Activated T-helper 2 cell treated with anti-CD3 and anti-CD28 coated beads, Interferon-gamma antibody, Interleukin-2, Interleukin-4, amounts not matched to agents 10 μg/mL and 5 μg/mL and 100 μg/mL, durations not matched to agents 14 hours and 24 hours and 36 hours (primary cell): ENCODE data around the gene COX4I1. TPM values are rescaled to one million over a fixed set of nuclear protein-coding genes. Genes with fewer than 3 reads are reported as not detected.

Source experiments
- DNase-seq: peaks from one replicate; pipeline ENCODE4 v3.0.0; 2021; ENCODE audit warnings: low spot score
- H3K27ac Mint-ChIP-seq: one replicate; pipeline ENCODE4 v1.8.0; 2021; ENCODE audit warnings: mixed read lengths
- H3K27me3 Mint-ChIP-seq: one replicate; pipeline ENCODE4 v1.8.0; 2021; ENCODE audit warnings: low read depth, mixed read lengths
- H3K36me3 Mint-ChIP-seq: one replicate; pipeline ENCODE4 v1.8.0; 2021; ENCODE audit warnings: low read depth, mixed read lengths
- H3K4me1 Mint-ChIP-seq: one replicate; pipeline ENCODE4 v1.8.0; 2021; ENCODE audit warnings: low read depth, mixed read lengths
- H3K4me3 Mint-ChIP-seq: one replicate; pipeline ENCODE4 v1.8.0; 2021; ENCODE audit warnings: low read depth, mild to moderate bottlenecking, moderate library complexity, mixed read lengths
- H3K9me3 Mint-ChIP-seq: one replicate; pipeline ENCODE4 v1.8.0; 2021; ENCODE audit warnings: mixed read lengths
- intact Hi-C: fragments of 100-400 bp; cut with micrococcal nuclease; formaldehyde crosslinking; loops from one replicate; pipeline ENCODE4 v1.15.1; 2023
- total RNA-seq: library from RNA; stranded (reverse); gene quantifications from 2 replicates; pipeline ENCODE4 v1.2.3, GENCODE V29; 2022

The COX4I1 gene
- total RNA-seq, 1 donor from 2014 or later, result 561 TPM

GRCh38 chr16:85856079-85856478 lies 56.6 kb downstream of the COX4I1 start:
- Mint-ChIP-seq H3K27me3 (peaks cover 5% of the 10 kb centered on the region), H3K4me1 (no peaks in the 10 kb centered on the region), H3K27ac (no peak overlapping the region), H3K9me3 (peaks cover 4% of the 10 kb centered on the region), H3K36me3 (no peaks in the 10 kb centered on the region), H3K4me3 (no peak overlapping the region)
- intact Hi-C loops, result no loop called here
- DNase-seq, result no peak

DNA sequence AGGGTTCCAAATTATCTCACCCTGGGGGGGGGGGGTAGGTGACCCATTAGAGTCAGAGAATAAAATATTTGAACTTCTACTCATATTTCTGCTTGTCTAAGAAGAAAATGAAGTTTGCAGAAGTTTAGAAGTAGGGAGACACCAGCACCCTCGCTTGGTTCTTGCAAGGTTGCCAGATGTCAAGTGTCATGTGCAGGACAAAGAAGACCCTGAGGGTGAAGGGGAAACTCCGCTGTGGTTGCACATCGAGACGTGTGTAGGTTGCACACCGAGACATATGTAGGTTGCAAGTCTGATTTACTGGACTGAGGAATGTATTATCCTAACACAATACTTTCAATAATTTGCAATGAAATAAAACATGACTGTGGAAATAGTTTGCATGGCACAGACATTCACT lies 57.1 kb downstream of the COX4I1 start:
- H3K9me3 Mint-ChIP-seq, result peaks cover 4% of the 10 kb centered on the region
- no peaks in the 10 kb centered on the region for H3K36me3 Mint-ChIP-seq
- H3K4me3 Mint-ChIP-seq, result no peak overlapping the region
- H3K27me3 Mint-ChIP-seq, result peaks cover 5% of the 10 kb centered on the region
- H3K4me1 Mint-ChIP-seq, result no peaks in the 10 kb centered on the region
- DNase-seq, result no peak
- no peak overlapping the region for H3K27ac Mint-ChIP-seq
- intact Hi-C loops, result no loop called here

Other genes with a start within 250 kb of the COX4I1 start
- gene GSE1, start 186.4 kb upstream of the COX4I1 start, total RNA-seq, result 37.2 and 39.4 TPM in 2 replicates
- gene GINS2, start 110.7 kb upstream of the COX4I1 start, total RNA-seq, result 66.8 and 66.9 TPM in 2 replicates
- gene C16orf74, start 48.6 kb upstream of the COX4I1 start, total RNA-seq, result not detected in 2 replicates
- gene EMC8, start 151 bp upstream of the COX4I1 start, total RNA-seq, result 36.1 and 40.2 TPM in 2 replicates
- 37.8 and 40.1 TPM in 2 replicates for gene IRF8, start 99.5 kb downstream of the COX4I1 start, total RNA-seq